Stimulated activated naive CD4-positive, alpha-beta T cell treated with Interleukin-2 at 50 U/mL for 16 hours (primary cell): ENCODE measurements around the gene CNTFR.
A peak's percentile ranks its signal among the peaks of the same experiment; 100 is the strongest.

Source experiments
- DNase-seq: peaks from one replicate; lab custom pipeline; 2025; lab: John Stamatoyannopoulos, UW

CNTFR gene

GRCh38 chr9:34620061-34620994, 30.8 kb upstream of the CNTFR start, which contains the start of gene DCTN3:
Gene DCTN3 (minus strand): TSS chr9:34620495. CDS start chr9:34620464, 31 bp downstream.
- peak; percentile 92 for DNase-seq

GRCh38 chr9:34615132-34615531, 25.6 kb upstream of the CNTFR start:
- no peak for DNase-seq

GRCh38 chr9:34612788-34613390, 23.4 kb upstream of the CNTFR start:
- DNase-seq: peak; percentile 65

- peak; percentile 77 for DNase-seq
Observed at GRCh38 chr9:34611811-34612787, 22.6 kb upstream of the CNTFR start, which contains the start of gene RPP25L. Gene RPP25L (minus strand): TSS chr9:34612097. CDS start chr9:34611296, 801 bp downstream.

GRCh38 chr9:34611251-34611810, 21.8 kb upstream of the CNTFR start:
- DNase-seq: no peak

- no peak for DNase-seq
Observed at GRCh38 chr9:34610434-34611206, 21.1 kb upstream of the CNTFR start.

- no peak for DNase-seq
Observed at GRCh38 chr9:34607331-34607730, 17.8 kb upstream of the CNTFR start.

- DNase-seq: no peak
Observed at GRCh38 chr9:34606905-34607304, 17.4 kb upstream of the CNTFR start.

- DNase-seq: no peak
Observed at GRCh38 chr9:34606190-34606589, 16.7 kb upstream of the CNTFR start.

- peak; percentile 60 for DNase-seq
Observed at GRCh38 chr9:34603610-34604231, 14.2 kb upstream of the CNTFR start.

- no peak for DNase-seq
Observed at GRCh38 chr9:34601937-34602573, 12.5 kb upstream of the CNTFR start.

- DNase-seq: no peak
Observed at GRCh38 chr9:34600908-34601307, 11.4 kb upstream of the CNTFR start.

GRCh38 chr9:34599546-34599945, 10.0 kb upstream of the CNTFR start:
- no peak for DNase-seq

- DNase-seq: no peak
Observed at GRCh38 chr9:34594177-34594576, 4.7 kb upstream of the CNTFR start.

GRCh38 chr9:34592895-34593601, 3.5 kb upstream of the CNTFR start:
- DNase-seq: no peak

- no peak for DNase-seq
Observed at GRCh38 chr9:34591917-34592866, 2.7 kb upstream of the CNTFR start.

GRCh38 chr9:34591248-34591916, 1.9 kb upstream of the CNTFR start:
- peak; percentile 76 for DNase-seq
